PC-3 (cell line): ENCODE results near the gene CEND1.

Experiments used
- EZH2phosphoT487 ChIP-seq: fragments of 300-600 bp; sonication (generic); IDR thresholded peaks from 2 replicates; pipeline ENCODE4 v1.6.1; 2018; ENCODE audit warnings: mild to moderate bottlenecking, antibody characterized with exemption, low read length, borderline replicate concordance
- TF ChIP-seq, protein P1 (sequence below): fragments of 300-600 bp; sonication (generic); conservative IDR thresholded peaks from 2 replicates; pipeline ENCODE4 v1.5.1; 2017; ENCODE audit warnings: antibody characterized with exemption, low read depth, mild to moderate bottlenecking, low read length

GRCh38 chr11:802693-803466 is 13.0 kb upstream of the CEND1 start:
- TF ChIP-seq EZH2phosphoT487, result no peak
- TF ChIP-seq, protein P1, sequence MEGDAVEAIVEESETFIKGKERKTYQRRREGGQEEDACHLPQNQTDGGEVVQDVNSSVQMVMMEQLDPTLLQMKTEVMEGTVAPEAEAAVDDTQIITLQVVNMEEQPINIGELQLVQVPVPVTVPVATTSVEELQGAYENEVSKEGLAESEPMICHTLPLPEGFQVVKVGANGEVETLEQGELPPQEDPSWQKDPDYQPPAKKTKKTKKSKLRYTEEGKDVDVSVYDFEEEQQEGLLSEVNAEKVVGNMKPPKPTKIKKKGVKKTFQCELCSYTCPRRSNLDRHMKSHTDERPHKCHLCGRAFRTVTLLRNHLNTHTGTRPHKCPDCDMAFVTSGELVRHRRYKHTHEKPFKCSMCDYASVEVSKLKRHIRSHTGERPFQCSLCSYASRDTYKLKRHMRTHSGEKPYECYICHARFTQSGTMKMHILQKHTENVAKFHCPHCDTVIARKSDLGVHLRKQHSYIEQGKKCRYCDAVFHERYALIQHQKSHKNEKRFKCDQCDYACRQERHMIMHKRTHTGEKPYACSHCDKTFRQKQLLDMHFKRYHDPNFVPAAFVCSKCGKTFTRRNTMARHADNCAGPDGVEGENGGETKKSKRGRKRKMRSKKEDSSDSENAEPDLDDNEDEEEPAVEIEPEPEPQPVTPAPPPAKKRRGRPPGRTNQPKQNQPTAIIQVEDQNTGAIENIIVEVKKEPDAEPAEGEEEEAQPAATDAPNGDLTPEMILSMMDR, result no peak
